ENCODE measurements around the gene TNIK. TPM values are rescaled to one million over a fixed set of nuclear protein-coding genes. Genes with fewer than 3 reads are reported as not detected.

TNIK gene
- total RNA-seq, 3 donors from 2014 or later, result 7.4 to 17.6 (median 10.2) TPM

GRCh38 chr3:171378586-171378985 is 81.6 kb downstream of the TNIK start:
- Histone ChIP-seq H3K36me3 (no peaks in the 10 kb centered on the region), H3K9me3 (no peaks in the 10 kb centered on the region), H3K27me3 (no peaks in the 10 kb centered on the region), H3K4me3 (no peak overlapping the region), H3K4me1 (no peaks in the 10 kb centered on the region), H3K27ac (no peak overlapping the region)
- intact Hi-C loops (cut with DNase I; ENCODE audit: low total_unique reads), result no loop called here
- DNase-seq (ENCODE audit: low spot score in 2 of 2), result no peak
- TF ChIP-seq POLR2AphosphoS5 (IDR thresholded peaks at IDR 0.05) (no peak), POLR2A (IDR thresholded peaks at IDR 0.05) (no peak), CTCF (IDR thresholded peaks at IDR 0.05) (no peak)

- no peaks in the 10 kb centered on the region for H3K27me3 ChIP-seq
- no peaks in the 10 kb centered on the region for H3K4me1 ChIP-seq
- H3K27ac ChIP-seq, result no peak overlapping the region
- H3K4me3 ChIP-seq, result no peak overlapping the region
- no peaks in the 10 kb centered on the region for H3K9me3 ChIP-seq
- TF ChIP-seq POLR2A (IDR thresholded peaks at IDR 0.05) (no peak), CTCF (IDR thresholded peaks at IDR 0.05) (no peak), POLR2AphosphoS5 (IDR thresholded peaks at IDR 0.05) (no peak)
- no peak for DNase-seq (ENCODE audit: low spot score in 2 of 2)
- intact Hi-C loops (cut with DNase I; ENCODE audit: low total_unique reads), result no loop called here
- H3K36me3 ChIP-seq, result no peaks in the 10 kb centered on the region
These were observed 82.3 kb downstream of the TNIK start for GRCh38 chr3:171377859-171378258.

GRCh38 chr3:171376596-171376947 is 83.6 kb downstream of the TNIK start:
- TF ChIP-seq POLR2A (IDR thresholded peaks at IDR 0.05), result no peak
- TF ChIP-seq POLR2AphosphoS5 (IDR thresholded peaks at IDR 0.05), result no peak
- TF ChIP-seq CTCF (IDR thresholded peaks at IDR 0.05), result no peak
- H3K9me3 ChIP-seq, result no peaks in the 10 kb centered on the region
- H3K27me3 ChIP-seq, result no peaks in the 10 kb centered on the region
- no peaks in the 10 kb centered on the region for H3K36me3 ChIP-seq
- no peak overlapping the region for H3K4me3 ChIP-seq
- no peak for DNase-seq (ENCODE audit: low spot score in 2 of 2)
- H3K27ac ChIP-seq, result no peak overlapping the region
- no peaks in the 10 kb centered on the region for H3K4me1 ChIP-seq
- intact Hi-C loops (cut with DNase I; ENCODE audit: low total_unique reads), result no loop called here

GRCh38 chr3:171375666-171376595 is 84.3 kb downstream of the TNIK start:
- no peaks in the 10 kb centered on the region for H3K4me1 ChIP-seq
- no peaks in the 10 kb centered on the region for H3K27me3 ChIP-seq
- no peak for DNase-seq (ENCODE audit: low spot score in 2 of 2)
- no peaks in the 10 kb centered on the region for H3K9me3 ChIP-seq
- no peak overlapping the region for H3K4me3 ChIP-seq
- intact Hi-C loops (cut with DNase I; ENCODE audit: low total_unique reads), result no loop called here
- TF ChIP-seq CTCF (IDR thresholded peaks at IDR 0.05) (no peak), POLR2AphosphoS5 (IDR thresholded peaks at IDR 0.05) (no peak), POLR2A (IDR thresholded peaks at IDR 0.05) (no peak)
- H3K36me3 ChIP-seq, result no peaks in the 10 kb centered on the region
- H3K27ac ChIP-seq, result no peak overlapping the region

- Histone ChIP-seq H3K4me3 (no peak overlapping the region), H3K9me3 (no peaks in the 10 kb centered on the region), H3K4me1 (no peaks in the 10 kb centered on the region), H3K27me3 (no peaks in the 10 kb centered on the region), H3K27ac (no peak overlapping the region), H3K36me3 (no peaks in the 10 kb centered on the region)
- no peak for TF ChIP-seq CTCF (IDR thresholded peaks at IDR 0.05)
- TF ChIP-seq POLR2AphosphoS5 (IDR thresholded peaks at IDR 0.05), result no peak
- TF ChIP-seq POLR2A (IDR thresholded peaks at IDR 0.05), result no peak
- DNase-seq (ENCODE audit: low spot score in 2 of 2), result no peak
- intact Hi-C loops (cut with DNase I; ENCODE audit: low total_unique reads), result no loop called here
These were observed 85.4 kb downstream of the TNIK start for GRCh38 chr3:171374661-171375285.

All from breast epithelium (tissue), 4 donors.